HCT116 (cell line): Measurements from ENCODE around the gene BBS9. TPM values are rescaled to one million over a fixed set of nuclear protein-coding genes. Genes with fewer than 3 reads are reported as not detected.

ENCODE experiments used
- ATAC-seq: fragments of 200-7000 bp; cut with Tn5 transposase; 2 replicates; pipeline ENCODE4 v1.9.1; 2020; ENCODE audit warnings: mild to moderate bottlenecking, moderate library complexity
- BruUV-seq: library from RNA; stranded (reverse); fragments of 400-500 nt; replicated peaks from 2 replicates; lab custom pipeline; 2021; lab: Mats Ljungman, UMichigan
- CTCF ChIA-PET: fragments of 300-600 bp; sonication (Branson Sonifier 250); formaldehyde crosslinking; loops from one replicate; lab custom pipeline; 2021; ENCODE audit warnings: antibody characterized with exemption; lab: Charles Lee
- POLR2A ChIA-PET: fragments of 300-600, 350-600 bp; sonication (Branson Sonifier 250); formaldehyde crosslinking; loops from one replicate; lab custom pipeline; 2021; ENCODE audit warnings: antibody characterized with exemption; lab: Charles Lee
- RAD21 ChIA-PET, 2 experiments: fragments of 300-600 bp; sonication (Branson Sonifier 250); formaldehyde crosslinking; loops; one replicate each; lab custom pipeline; 2023; ENCODE audit warnings: low total read pairs in 2 of 2; ENCODE audit not compliant: uncharacterized antibody in 2 of 2, unreplicated experiment in 2 of 2, low non-redundant PET in 1 of 2; lab: Charles Lee
- DNase-seq: peaks from one replicate; pipeline ENCODE4 v3.0.0-alpha.2; 2010; ENCODE audit warnings: low read depth, low spot score
- H2AFZ ChIP-seq: fragments of 200-600 bp; shearing (Covaris generic), sonication (generic); 2 replicates; pipeline ENCODE4 v1.6.1; 2017; ENCODE audit warnings: low read depth, mixed run types, mixed read lengths, antibody characterized with exemption, low read length; ENCODE audit not compliant: poor library complexity, severe bottlenecking
- H3K27ac ChIP-seq: 2 replicates; pipeline ENCODE4 v1.5.1; 2012; ENCODE audit warnings: low read depth, low read length
- H3K27me3 ChIP-seq: fragments of 200-600 bp; sonication (generic); 2 replicates; pipeline ENCODE4 v1.6.1; 2016; ENCODE audit warnings: mixed run types, low read length, mixed read lengths; ENCODE audit not compliant: insufficient read depth
- H3K36me3 ChIP-seq, 2 experiments: fragments of 200-500 bp in 1 of 2; fragments of 200-600 bp in 1 of 2; sonication (Bioruptor generic) in 1 of 2; sonication (generic) in 1 of 2; 2 replicates each; pipeline versions ENCODE4 v1.5.1 to v1.6.1; 2014 to 2016; ENCODE audit warnings: low read length in 2 of 2, inconsistent platforms in 1 of 2, mixed read lengths in 1 of 2, mixed run types in 1 of 2; ENCODE audit not compliant: insufficient read depth in 2 of 2, control insufficient read depth in 1 of 2
- H3K4me1 ChIP-seq, 2 experiments: fragments of 200-600 bp in 1 of 2; sonication (generic) in 1 of 2; 2 replicates each; pipeline versions ENCODE4 v1.5.1 to v1.6.1; 2012 to 2017; ENCODE audit warnings: low read length in 2 of 2, inconsistent platforms in 1 of 2, mild to moderate bottlenecking in 1 of 2, mixed read lengths in 1 of 2, mixed run types in 1 of 2, moderate library complexity in 1 of 2; ENCODE audit not compliant: insufficient read depth in 2 of 2, control insufficient read depth in 1 of 2
- H3K4me2 ChIP-seq: fragments of 200-600 bp; sonication (generic); 2 replicates; pipeline ENCODE4 v1.6.1; 2017; ENCODE audit warnings: mixed run types, low read length, mixed read lengths
- H3K4me3 ChIP-seq, 2 experiments: fragments of 200-600 bp in 1 of 2; sonication (generic) in 1 of 2; replicated peaks in 1 of 2; 2 replicates each; pipeline ENCODE4 v1.5.1; 2011 to 2016; ENCODE audit warnings: low read length in 2 of 2, control low read depth in 1 of 2, low read depth in 1 of 2, mild to moderate bottlenecking in 1 of 2, mixed read lengths in 1 of 2, mixed run types in 1 of 2
- H3K79me2 ChIP-seq: fragments of 200-600 bp; sonication (generic); 2 replicates; pipeline ENCODE4 v1.6.1; 2017; ENCODE audit warnings: mild to moderate bottlenecking, mixed run types, low read length, moderate library complexity, mixed read lengths; ENCODE audit not compliant: insufficient read depth
- H3K9ac ChIP-seq: fragments of 200-600 bp; sonication (generic); 2 replicates; pipeline ENCODE4 v1.6.1; 2016; ENCODE audit warnings: low read length, mixed read lengths
- H3K9me2 ChIP-seq: fragments of 200-600 bp; sonication (generic), shearing (Covaris generic); 2 replicates; pipeline ENCODE4 v1.6.1; 2017; ENCODE audit warnings: mixed run types, mild to moderate bottlenecking, moderate library complexity; ENCODE audit not compliant: insufficient read depth
- H3K9me3 ChIP-seq, 2 experiments: fragments of 200-500 bp in 1 of 2; fragments of 200-600 bp in 1 of 2; sonication (Bioruptor generic) in 1 of 2; sonication (generic) in 1 of 2; 2 replicates each; pipeline ENCODE4 v1.6.1; 2014 to 2017; ENCODE audit warnings: low read length in 2 of 2, mixed read lengths in 2 of 2, inconsistent platforms in 1 of 2, low read depth in 1 of 2, mild to moderate bottlenecking in 1 of 2, mixed run types in 1 of 2, moderate library complexity in 1 of 2; ENCODE audit not compliant: control insufficient read depth in 1 of 2, insufficient read depth in 1 of 2
- H4K20me1 ChIP-seq: fragments of 200-600 bp; sonication (generic), shearing (Covaris generic); 2 replicates; pipeline ENCODE4 v1.6.1; 2017; ENCODE audit warnings: mixed run types, mild to moderate bottlenecking, moderate library complexity; ENCODE audit not compliant: insufficient read depth
- CBX3 ChIP-seq: IDR thresholded peaks from 2 replicates; pipeline ENCODE4 v1.6.1; 2012; ENCODE audit warnings: low read depth
- EGR1 ChIP-seq: IDR thresholded peaks from 2 replicates; pipeline ENCODE4 v1.6.1; 2012; ENCODE audit warnings: low read depth
- ELF1 ChIP-seq: IDR thresholded peaks from 2 replicates; pipeline ENCODE4 v1.6.1; 2012; ENCODE audit warnings: low read depth, borderline replicate concordance
- EZH2 ChIP-seq: fragments of 200-600 bp; sonication (generic); IDR thresholded peaks from 2 replicates; pipeline ENCODE4 v1.6.1; 2017; ENCODE audit warnings: antibody characterized with exemption, mixed run types
- EZH2phosphoT487 ChIP-seq: fragments of 200-600 bp; IDR thresholded peaks from 2 replicates; pipeline ENCODE4 v1.6.1; 2018; ENCODE audit warnings: antibody characterized with exemption, borderline replicate concordance
- JUND ChIP-seq: IDR thresholded peaks from 2 replicates; pipeline ENCODE4 v1.6.1; 2012
- POLR2AphosphoS5 ChIP-seq: IDR thresholded peaks from 2 replicates; pipeline ENCODE4 v1.6.1; 2011; ENCODE audit warnings: mild to moderate bottlenecking, low read depth, low read length, moderate library complexity
- RAD21 ChIP-seq: IDR thresholded peaks from 2 replicates; pipeline ENCODE4 v1.6.1; 2012; ENCODE audit warnings: low read depth, mild to moderate bottlenecking
- SP1 ChIP-seq: IDR thresholded peaks from 2 replicates; pipeline ENCODE4 v1.6.1; 2012; ENCODE audit warnings: low read depth
- SRF ChIP-seq: IDR thresholded peaks from 2 replicates; pipeline ENCODE4 v1.6.1; 2012; ENCODE audit warnings: low read depth
- TCF7L2 ChIP-seq: IDR thresholded peaks from 2 replicates; pipeline ENCODE4 v1.7.0; 2011; ENCODE audit warnings: borderline replicate concordance, inconsistent platforms; ENCODE audit not compliant: insufficient read depth, insufficient read length; ENCODE audit errors: extremely low read depth
- YY1 ChIP-seq: IDR thresholded peaks from 2 replicates; pipeline ENCODE4 v1.6.1; 2011; ENCODE audit warnings: low read length, low read depth, moderate library complexity, mild to moderate bottlenecking; ENCODE audit not compliant: insufficient replicate concordance; ENCODE audit errors: extremely low read depth
- ZFX ChIP-seq: fragments of 450-650 bp; IDR thresholded peaks from 2 replicates; pipeline ENCODE4 v1.6.1; 2017
- ZNF274 ChIP-seq: fragments of 200-500 bp; sonication (Bioruptor generic); IDR thresholded peaks from 2 replicates; pipeline ENCODE4 v1.6.1; 2014; ENCODE audit warnings: mild to moderate bottlenecking, low read depth, low read length, inconsistent platforms
- intact Hi-C: fragments of 100-400 bp; cut with micrococcal nuclease; formaldehyde crosslinking; loops from 2 replicates; pipeline ENCODE4 v1.10.0; 2022
- total RNA-seq: library from RNA; stranded (reverse); gene quantifications from one replicate; pipeline ENCODE4 v1.2.1, GENCODE V29; 2021; ENCODE audit not compliant: unreplicated experiment
- TF ChIP-seq, protein P1 (sequence below): IDR thresholded peaks from 2 replicates; pipeline ENCODE4 v1.6.1; 2012
- TF ChIP-seq, protein P2 (sequence below): IDR thresholded peaks from 2 replicates; pipeline ENCODE4 v1.6.1; 2012; ENCODE audit warnings: low read depth

BBS9 gene
- total RNA-seq, 1 experiment from 2014 or later: 7.1 TPM

DNA sequence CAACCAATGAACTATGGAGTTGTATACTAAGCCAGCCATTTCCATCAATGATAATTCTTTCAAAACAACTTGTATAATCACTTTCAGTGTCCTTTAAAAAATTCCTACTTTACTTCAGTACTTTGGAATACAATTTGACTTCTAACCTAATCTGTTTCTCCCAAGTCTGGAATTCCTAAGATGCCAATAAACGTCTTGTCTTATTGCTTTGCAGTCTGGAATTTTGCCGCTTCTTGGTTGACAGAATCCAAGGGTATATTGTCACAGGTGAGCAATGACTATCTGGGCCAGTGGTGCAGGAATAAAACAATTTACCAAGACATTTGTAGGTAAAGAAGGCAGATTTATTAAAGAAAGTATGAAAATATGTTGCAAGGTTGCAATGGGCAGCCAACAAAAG is 42.0 kb upstream of the BBS9 start:
- Histone ChIP-seq H3K27me3 (no peaks in the 10 kb centered on the region), H2AFZ (no peak overlapping the region), H3K36me3 (no peaks in the 10 kb centered on the region), H3K4me1 (no peaks in the 10 kb centered on the region), H3K9me2 (no peaks in the 10 kb centered on the region), H4K20me1 (no peaks in the 10 kb centered on the region), H3K4me2 (no peak overlapping the region), H3K27ac (no peak overlapping the region), H3K4me3 (no peak overlapping the region), H3K79me2 (no peaks in the 10 kb centered on the region), H3K9me3 (no peaks in the 10 kb centered on the region), H3K9ac (no peak overlapping the region)
- TF ChIP-seq EGR1: no peak
- TF ChIP-seq CBX3: no peak
- TF ChIP-seq EZH2phosphoT487: no peak
- no peak for TF ChIP-seq ZNF274
- no peak for TF ChIP-seq YY1
- TF ChIP-seq EZH2: no peak
- TF ChIP-seq SP1: no peak
- TF ChIP-seq JUND: no peak
- TF ChIP-seq, protein P1, sequence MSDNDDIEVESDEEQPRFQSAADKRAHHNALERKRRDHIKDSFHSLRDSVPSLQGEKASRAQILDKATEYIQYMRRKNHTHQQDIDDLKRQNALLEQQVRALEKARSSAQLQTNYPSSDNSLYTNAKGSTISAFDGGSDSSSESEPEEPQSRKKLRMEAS: no peak
- TF ChIP-seq ELF1: no peak
- no peak for TF ChIP-seq TCF7L2
- no peak for TF ChIP-seq ZFX
- no peak for TF ChIP-seq RAD21
- TF ChIP-seq SRF: no peak
- no peak for TF ChIP-seq POLR2AphosphoS5
- TF ChIP-seq, protein P2, sequence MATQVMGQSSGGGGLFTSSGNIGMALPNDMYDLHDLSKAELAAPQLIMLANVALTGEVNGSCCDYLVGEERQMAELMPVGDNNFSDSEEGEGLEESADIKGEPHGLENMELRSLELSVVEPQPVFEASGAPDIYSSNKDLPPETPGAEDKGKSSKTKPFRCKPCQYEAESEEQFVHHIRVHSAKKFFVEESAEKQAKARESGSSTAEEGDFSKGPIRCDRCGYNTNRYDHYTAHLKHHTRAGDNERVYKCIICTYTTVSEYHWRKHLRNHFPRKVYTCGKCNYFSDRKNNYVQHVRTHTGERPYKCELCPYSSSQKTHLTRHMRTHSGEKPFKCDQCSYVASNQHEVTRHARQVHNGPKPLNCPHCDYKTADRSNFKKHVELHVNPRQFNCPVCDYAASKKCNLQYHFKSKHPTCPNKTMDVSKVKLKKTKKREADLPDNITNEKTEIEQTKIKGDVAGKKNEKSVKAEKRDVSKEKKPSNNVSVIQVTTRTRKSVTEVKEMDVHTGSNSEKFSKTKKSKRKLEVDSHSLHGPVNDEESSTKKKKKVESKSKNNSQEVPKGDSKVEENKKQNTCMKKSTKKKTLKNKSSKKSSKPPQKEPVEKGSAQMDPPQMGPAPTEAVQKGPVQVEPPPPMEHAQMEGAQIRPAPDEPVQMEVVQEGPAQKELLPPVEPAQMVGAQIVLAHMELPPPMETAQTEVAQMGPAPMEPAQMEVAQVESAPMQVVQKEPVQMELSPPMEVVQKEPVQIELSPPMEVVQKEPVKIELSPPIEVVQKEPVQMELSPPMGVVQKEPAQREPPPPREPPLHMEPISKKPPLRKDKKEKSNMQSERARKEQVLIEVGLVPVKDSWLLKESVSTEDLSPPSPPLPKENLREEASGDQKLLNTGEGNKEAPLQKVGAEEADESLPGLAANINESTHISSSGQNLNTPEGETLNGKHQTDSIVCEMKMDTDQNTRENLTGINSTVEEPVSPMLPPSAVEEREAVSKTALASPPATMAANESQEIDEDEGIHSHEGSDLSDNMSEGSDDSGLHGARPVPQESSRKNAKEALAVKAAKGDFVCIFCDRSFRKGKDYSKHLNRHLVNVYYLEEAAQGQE: no peak
- no peak for DNase-seq
- RAD21 ChIA-PET: no interaction called here
- ATAC-seq: no peak
- intact Hi-C loops: no loop called here
- POLR2A ChIA-PET: no interaction called here
- no TSS peak for BruUV-seq
- CTCF ChIA-PET: no interaction called here
